A549 (cell line): ENCODE results near the gene ST6GALNAC5. TPM values are rescaled to one million over a fixed set of nuclear protein-coding genes. Genes with fewer than 3 reads are reported as not detected.

ENCODE experiments used
- ATAC-seq, 2 experiments: fragments of 200-7000 bp in 1 of 2; fragments of >200 bp in 1 of 2; cut with Nextera tagmentation in 1 of 2; cut with Tn5 transposase in 1 of 2; 3 replicates each; pipeline versions ENCODE4 v1.8.0 to v1.9.1; 2018 to 2020; ENCODE audit warnings: mild to moderate bottlenecking in 1 of 2, moderate library complexity in 1 of 2
- CTCF ChIA-PET: fragments of 300-600 bp; sonication (Branson Sonifier 250); formaldehyde crosslinking; extraction: SDS; loops from one replicate; lab custom pipeline; 2021; ENCODE audit warnings: antibody characterized with exemption, inconsistent platforms; lab: Yijun Ruan, JAX
- POLR2A ChIA-PET: fragments of 350-600 bp; formaldehyde crosslinking; extraction: SDS; loops from one replicate; lab custom pipeline; 2021; ENCODE audit warnings: antibody characterized with exemption, inconsistent platforms; lab: Yijun Ruan, JAX
- DNase-seq, 2 experiments: peaks; one replicate each; pipeline versions ENCODE4 v3.0.0 to v3.0.0-alpha.2; 2011 to 2016; ENCODE audit warnings: low read depth in 1 of 2, low spot score in 1 of 2
- FAIRE-seq: peaks from 2 replicates; lab custom pipeline; 2011; peaks lifted over from hg19 to GRCh38; lab: Jason Lieb, UNC
- H3K27ac ChIP-seq, 2 experiments: fragments of >200 bp; sonication (Bioruptor Twin); formaldehyde crosslinking; 3 replicates each; pipeline ENCODE4 v1.5.1; 2016 to 2017
- H3K4me1 ChIP-seq: fragments of >200 bp; sonication (Bioruptor Twin); formaldehyde crosslinking; 3 replicates; pipeline ENCODE4 v1.6.1; 2016
- H3K4me2 ChIP-seq: fragments of >200 bp; sonication (Bioruptor Twin); formaldehyde crosslinking; 3 replicates; pipeline ENCODE4 v1.6.1; 2016
- H3K4me3 ChIP-seq: fragments of >200 bp; sonication (Bioruptor Twin); formaldehyde crosslinking; 3 replicates; pipeline ENCODE4 v1.5.1; 2016
- H3K9me3 ChIP-seq: fragments of >200 bp; sonication (Bioruptor Twin); formaldehyde crosslinking; 3 replicates; pipeline ENCODE4 v1.6.1; 2016
- CBX8 ChIP-seq: fragments of 200-600 bp; sonication (generic); IDR thresholded peaks from 2 replicates; pipeline ENCODE4 v1.6.1; 2016
- CHD4 ChIP-seq: fragments of 200-600 bp; sonication (generic); IDR thresholded peaks from 2 replicates; pipeline ENCODE4 v1.6.1; 2016; ENCODE audit warnings: antibody characterized with exemption, mild to moderate bottlenecking, borderline replicate concordance
- EHMT2 ChIP-seq: fragments of 200-600 bp; sonication (generic); IDR thresholded peaks from 2 replicates; pipeline ENCODE4 v1.6.1; 2016; ENCODE audit warnings: antibody characterized with exemption, low read depth, mild to moderate bottlenecking, moderate library complexity
- FOSL2 ChIP-seq, 2 experiments: fragments of 450-650 bp in 1 of 2; fragments of >200 bp in 1 of 2; sonication (Bioruptor Twin) in 1 of 2; formaldehyde crosslinking; IDR thresholded peaks; 2 replicates each; pipeline versions ENCODE4 v1.5.0 to v1.6.1; 2016 to 2020; ENCODE audit warnings: mild to moderate bottlenecking in 1 of 2, moderate library complexity in 1 of 2
- FOXS1 ChIP-seq: fragments of 250-450 bp; sonication (Bioruptor Pico); IDR thresholded peaks from 2 replicates; pipeline ENCODE4 v1.5.0; 2020; ENCODE audit warnings: mild to moderate bottlenecking, moderate library complexity
- HDAC2 ChIP-seq: fragments of 200-600 bp; sonication (generic); IDR thresholded peaks from 2 replicates; pipeline ENCODE4 v1.6.1; 2016
- HMGXB4 ChIP-seq: fragments of 250-450 bp; sonication (Bioruptor Pico); IDR thresholded peaks from 2 replicates; pipeline ENCODE4 v1.5.0; 2021; ENCODE audit warnings: mild to moderate bottlenecking, moderate library complexity, borderline replicate concordance
- HOXA7 ChIP-seq: fragments of 250-450 bp; sonication (Bioruptor Pico); IDR thresholded peaks from 2 replicates; pipeline ENCODE4 v1.5.0; 2020; ENCODE audit warnings: mild to moderate bottlenecking, moderate library complexity
- HOXB5 ChIP-seq: fragments of 250-450 bp; sonication (Bioruptor Pico); IDR thresholded peaks from 2 replicates; pipeline ENCODE4 v1.5.0; 2020; ENCODE audit warnings: mild to moderate bottlenecking, moderate library complexity
- JUN ChIP-seq, 2 experiments: fragments of >200 bp; sonication (Bioruptor Twin); formaldehyde crosslinking; IDR thresholded peaks; 2 replicates in 1 of 2; 3 replicates in 1 of 2; pipeline ENCODE4 v1.6.1; 2016 to 2017
- KDM1A ChIP-seq: fragments of 200-600 bp; sonication (generic); IDR thresholded peaks from 2 replicates; pipeline ENCODE4 v1.6.1; 2016; ENCODE audit warnings: low read depth, mild to moderate bottlenecking
- MAX ChIP-seq: IDR thresholded peaks from 2 replicates; pipeline ENCODE4 v1.6.1; 2012
- MAZ ChIP-seq: fragments of 150-350 bp; IDR thresholded peaks from 2 replicates; pipeline ENCODE4 v1.6.1; 2014; ENCODE audit warnings: antibody characterized with exemption, low read depth, low read length, borderline replicate concordance
- RARB ChIP-seq: fragments of 250-450 bp; sonication (Bioruptor Pico); IDR thresholded peaks from 2 replicates; pipeline ENCODE4 v1.8.0; 2021; ENCODE audit warnings: mild to moderate bottlenecking, moderate library complexity
- RFX5 ChIP-seq: fragments of 450-650 bp; IDR thresholded peaks from 2 replicates; pipeline ENCODE4 v1.7.1; 2014; ENCODE audit warnings: antibody characterized with exemption, mild to moderate bottlenecking, moderate library complexity
- SREBF2 ChIP-seq: fragments of 450-650 bp; IDR thresholded peaks from 2 replicates; pipeline ENCODE4 v1.6.1; 2014; ENCODE audit warnings: mild to moderate bottlenecking, moderate library complexity
- TFCP2L1 ChIP-seq: fragments of 250-450 bp; sonication (Bioruptor Pico); IDR thresholded peaks from 2 replicates; pipeline ENCODE4 v1.5.0; 2021; ENCODE audit warnings: mild to moderate bottlenecking
- TP53 ChIP-seq: fragments of 250-450 bp; sonication (Bioruptor Pico); IDR thresholded peaks from 2 replicates; pipeline ENCODE4 v1.5.0; 2021; ENCODE audit warnings: mild to moderate bottlenecking, moderate library complexity
- ZSCAN20 ChIP-seq: fragments of 250-450 bp; sonication (Bioruptor Pico); IDR thresholded peaks from 2 replicates; pipeline ENCODE4 v1.8.0; 2022; ENCODE audit warnings: mild to moderate bottlenecking, moderate library complexity
- WGBS: methylation state at CpG from one replicate; pipeline ENCODE4 v1.1.6; 2017; ENCODE audit errors: missing lambda C conversion rate; 5-methylcytosine and 5-hydroxymethylcytosine counted together
- polyA plus RNA-seq, 4 experiments: library from polyadenylated mRNA; depleted of rRNA in 3 of 4; stranded (reverse); fragments of >200 nt; fragmentation: RNase III in 1 of 4; extraction: RNeasy Plus Mini Kit Qiagen cat#74134 plus additional on column Dnase treatment in 1 of 4; gene quantifications; 2 replicates in 3 of 4; 3 replicates in 1 of 4; pipeline ENCODE4 v1.2.3, GENCODE V29; 2011 to 2017
- TF ChIP-seq, protein P1 (sequence below): fragments of 200-600 bp; sonication (generic); IDR thresholded peaks from 2 replicates; pipeline ENCODE4 v1.6.1; 2016; ENCODE audit warnings: antibody characterized with exemption, mild to moderate bottlenecking, moderate library complexity

ST6GALNAC5 gene
- polyA plus RNA-seq, 2 of the 4 experiments (the other 2 are of a cell fraction) = not detected

- no peak overlapping the region for H3K27ac ChIP-seq
- 28% methylated on average over 3 of the region's 3 CpGs for WGBS
- ATAC-seq = no peak
- no peak overlapping the region for H3K4me2 ChIP-seq
- H3K4me1 ChIP-seq = 0 out of 3 replicates have a peak, but pooled peaks cover 4% of the 10 kb centered on the region
- no peak for FAIRE-seq
- CTCF ChIA-PET = no interaction called here
- H3K4me3 ChIP-seq = no peak overlapping the region
- POLR2A ChIA-PET = no interaction called here
- DNase-seq = no peak
- no peak for TF ChIP-seq RFX5
- no peak for TF ChIP-seq SREBF2
- no peak for TF ChIP-seq FOXS1 (CRISPR knock-in tag)
- TF ChIP-seq RARB = no peak
- TF ChIP-seq TP53 = no peak
- no peak for TF ChIP-seq EHMT2
- no peak for TF ChIP-seq CHD4
- no peak for TF ChIP-seq KDM1A
- TF ChIP-seq MAZ = no peak
- TF ChIP-seq HOXB5 = no peak
- TF ChIP-seq ZSCAN20 = no peak
- TF ChIP-seq TFCP2L1 (CRISPR knock-in tag) = no peak
- TF ChIP-seq MAX = no peak
- no peak for TF ChIP-seq CBX8
- no peaks in the 10 kb centered on the region for H3K9me3 ChIP-seq
Observed at GRCh38 chr1:76871355-76871974, 4.2 kb downstream of the ST6GALNAC5 start.

DNA sequence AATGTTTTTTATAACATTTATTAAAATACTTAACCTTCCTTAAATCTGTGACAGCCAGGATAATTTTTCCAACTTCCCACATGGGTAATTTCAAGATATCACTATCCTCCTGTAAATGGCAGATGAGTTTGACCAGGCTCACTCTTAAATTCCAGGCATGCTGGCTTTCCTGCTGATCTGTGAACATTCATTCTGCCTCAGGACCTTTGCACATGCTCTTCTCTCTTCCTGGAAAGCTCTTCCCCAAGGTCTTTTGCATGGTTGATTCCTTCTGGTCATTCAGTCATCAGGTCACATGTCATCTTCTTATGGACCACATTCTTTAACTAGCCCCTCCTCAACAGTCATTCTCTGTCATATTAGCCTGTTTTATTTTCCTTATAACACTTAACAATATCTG, 5.7 kb downstream of the ST6GALNAC5 start:
- no peak overlapping the region for H3K4me2 ChIP-seq
- no peak overlapping the region for H3K27ac ChIP-seq
- DNase-seq = no peak
- H3K9me3 ChIP-seq = no peaks in the 10 kb centered on the region
- no peak overlapping the region for H3K4me3 ChIP-seq
- FAIRE-seq = no peak
- ChIA-PET POLR2A (no interaction called here), CTCF (no interaction called here)
- H3K4me1 ChIP-seq = 0 out of 3 replicates have a peak, but pooled peaks cover 4% of the 10 kb centered on the region
- TF ChIP-seq MAX (no peak), HDAC2 (no peak), FOSL2 (IDR thresholded peaks at IDR 0.05) (no peak), FOSL2 (CRISPR knock-in tag; IDR thresholded peaks at IDR 0.05) (no peak), HMGXB4 (no peak), HOXA7 (CRISPR knock-in tag) (no peak), SREBF2 (no peak), JUN (IDR thresholded peaks at IDR 0.05) (no peak)
- TF ChIP-seq, protein P1, sequence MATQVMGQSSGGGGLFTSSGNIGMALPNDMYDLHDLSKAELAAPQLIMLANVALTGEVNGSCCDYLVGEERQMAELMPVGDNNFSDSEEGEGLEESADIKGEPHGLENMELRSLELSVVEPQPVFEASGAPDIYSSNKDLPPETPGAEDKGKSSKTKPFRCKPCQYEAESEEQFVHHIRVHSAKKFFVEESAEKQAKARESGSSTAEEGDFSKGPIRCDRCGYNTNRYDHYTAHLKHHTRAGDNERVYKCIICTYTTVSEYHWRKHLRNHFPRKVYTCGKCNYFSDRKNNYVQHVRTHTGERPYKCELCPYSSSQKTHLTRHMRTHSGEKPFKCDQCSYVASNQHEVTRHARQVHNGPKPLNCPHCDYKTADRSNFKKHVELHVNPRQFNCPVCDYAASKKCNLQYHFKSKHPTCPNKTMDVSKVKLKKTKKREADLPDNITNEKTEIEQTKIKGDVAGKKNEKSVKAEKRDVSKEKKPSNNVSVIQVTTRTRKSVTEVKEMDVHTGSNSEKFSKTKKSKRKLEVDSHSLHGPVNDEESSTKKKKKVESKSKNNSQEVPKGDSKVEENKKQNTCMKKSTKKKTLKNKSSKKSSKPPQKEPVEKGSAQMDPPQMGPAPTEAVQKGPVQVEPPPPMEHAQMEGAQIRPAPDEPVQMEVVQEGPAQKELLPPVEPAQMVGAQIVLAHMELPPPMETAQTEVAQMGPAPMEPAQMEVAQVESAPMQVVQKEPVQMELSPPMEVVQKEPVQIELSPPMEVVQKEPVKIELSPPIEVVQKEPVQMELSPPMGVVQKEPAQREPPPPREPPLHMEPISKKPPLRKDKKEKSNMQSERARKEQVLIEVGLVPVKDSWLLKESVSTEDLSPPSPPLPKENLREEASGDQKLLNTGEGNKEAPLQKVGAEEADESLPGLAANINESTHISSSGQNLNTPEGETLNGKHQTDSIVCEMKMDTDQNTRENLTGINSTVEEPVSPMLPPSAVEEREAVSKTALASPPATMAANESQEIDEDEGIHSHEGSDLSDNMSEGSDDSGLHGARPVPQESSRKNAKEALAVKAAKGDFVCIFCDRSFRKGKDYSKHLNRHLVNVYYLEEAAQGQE = no peak
- no peak for ATAC-seq
